ENCODE measurements around the gene SLC4A1AP. TPM values are rescaled to one million over a fixed set of nuclear protein-coding genes. Genes with fewer than 3 reads are reported as not detected.
A peak's percentile ranks its signal among the peaks of the same experiment; 100 is the strongest.

SLC4A1AP gene
- total RNA-seq, 1 experiment from 2014 or later = 19.8 TPM

- H2AFZ ChIP-seq (ENCODE audit: low read depth, low read length, poor library complexity, severe bottlenecking) = no peak overlapping the region
- peaks cover 0 to 28% of the 10 kb centered on the region in 2 experiments; a peak in 2 of 4 replicates for H3K4me1 ChIP-seq (ENCODE audit: control insufficient read depth in 1 of 2, insufficient read depth in 2 of 2, low read length in 2 of 2)
- no peaks in the 10 kb centered on the region for H4K20me1 ChIP-seq (ENCODE audit: insufficient read depth)
- no peak overlapping the region for H3K4me3 ChIP-seq (replicated peaks in 1 of 2; ENCODE audit: low read depth in 1 of 2, low read length in 2 of 2)
- no peaks in the 10 kb centered on the region for H3K79me2 ChIP-seq (ENCODE audit: insufficient read depth, low read length)
- no peak overlapping the region for H3K27ac ChIP-seq (ENCODE audit: low read depth, low read length)
- H3K27me3 ChIP-seq (ENCODE audit: insufficient read depth, low read length) = no peaks in the 10 kb centered on the region
- no peak for ATAC-seq
- H3K9me2 ChIP-seq (ENCODE audit: insufficient read depth) = no peaks in the 10 kb centered on the region
- DNase-seq (ENCODE audit: low read depth, low spot score) = no peak
- BruUV-seq (replicated peaks) = no TSS peak
- H3K4me2 ChIP-seq (ENCODE audit: low read length) = no peak overlapping the region
- CTCF ChIA-PET = interaction anchor here (1.0 kb wide), 1 partner anchor 22 kb away, joined by 3 read pairs; no protein-coding TSS in a partner anchor
- H3K36me3 ChIP-seq (ENCODE audit: control insufficient read depth in 1 of 2, insufficient read depth in 2 of 2, low read length in 2 of 2) = no peaks in the 10 kb centered on the region
- POLR2A ChIA-PET = no interaction called here
- H3K9me3 ChIP-seq (ENCODE audit: control insufficient read depth in 1 of 2, insufficient read depth in 1 of 2, low read depth in 1 of 2, low read length in 2 of 2) = no peaks in the 10 kb centered on the region
- RAD21 ChIA-PET (ENCODE audit: low non-redundant PET in 1 of 2, low total read pairs in 2 of 2, uncharacterized antibody in 2 of 2, unreplicated experiment in 2 of 2) = no interaction called here
- intact Hi-C loops (cut with micrococcal nuclease) = no loop called here
- no peak overlapping the region for H3K9ac ChIP-seq (ENCODE audit: low read length)
- no peak for TF ChIP-seq SIN3A (IDR thresholded peaks at IDR 0.05; ENCODE audit: low read depth)
- TF ChIP-seq YY1 (IDR thresholded peaks at IDR 0.05; ENCODE audit: extremely low read depth, insufficient replicate concordance, low read depth, low read length) = no peak
Observed at GRCh38 chr2:27728081-27728858, 64.6 kb downstream of the SLC4A1AP start.

DNA sequence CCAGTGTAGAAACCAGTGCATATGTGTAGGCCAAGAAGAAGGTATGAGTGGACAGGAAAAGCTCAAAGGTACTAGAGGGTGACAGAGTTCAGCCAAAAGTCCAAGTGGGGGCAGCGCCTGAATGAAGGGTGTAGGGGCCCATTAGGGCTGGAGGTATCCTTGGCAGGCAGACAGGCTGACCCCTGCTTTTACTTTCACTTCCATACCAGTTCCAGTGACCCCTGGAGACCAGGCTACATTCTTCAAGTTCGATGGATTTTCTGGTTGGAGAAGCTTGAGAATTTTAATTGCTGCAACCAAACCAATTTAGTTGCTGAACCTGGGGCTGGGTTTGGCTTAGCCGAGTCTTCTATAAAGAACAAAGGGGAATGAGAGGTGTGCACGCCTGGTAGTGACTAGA lies 65.5 kb downstream of the SLC4A1AP start:
- H4K20me1 ChIP-seq (ENCODE audit: insufficient read depth) = no peaks in the 10 kb centered on the region
- no peaks in the 10 kb centered on the region for H3K9me2 ChIP-seq (ENCODE audit: insufficient read depth)
- H3K4me1 ChIP-seq (ENCODE audit: control insufficient read depth in 1 of 2, insufficient read depth in 2 of 2, low read length in 2 of 2) = peaks cover 0 to 19% of the 10 kb centered on the region in 2 experiments; a peak in 1 of 4 replicates
- H3K4me2 ChIP-seq (ENCODE audit: low read length) = no peak overlapping the region
- no peaks in the 10 kb centered on the region for H3K27me3 ChIP-seq (ENCODE audit: insufficient read depth, low read length)
- no peak for DNase-seq (ENCODE audit: low read depth, low spot score)
- H2AFZ ChIP-seq (ENCODE audit: low read depth, low read length, poor library complexity, severe bottlenecking) = no peak overlapping the region
- intact Hi-C loops (cut with micrococcal nuclease) = no loop called here
- H3K27ac ChIP-seq (ENCODE audit: low read depth, low read length) = no peak overlapping the region
- H3K36me3 ChIP-seq (ENCODE audit: control insufficient read depth in 1 of 2, insufficient read depth in 2 of 2, low read length in 2 of 2) = no peaks in the 10 kb centered on the region
- peak; percentile 33 for ATAC-seq
- ChIA-PET RAD21 (ENCODE audit: low non-redundant PET in 1 of 2, low total read pairs in 2 of 2, uncharacterized antibody in 2 of 2, unreplicated experiment in 2 of 2) (no interaction called here), POLR2A (no interaction called here), CTCF (no interaction called here)
- H3K4me3 ChIP-seq (replicated peaks in 1 of 2; ENCODE audit: low read depth in 1 of 2, low read length in 2 of 2) = no peak overlapping the region
- no peaks in the 10 kb centered on the region for H3K79me2 ChIP-seq (ENCODE audit: insufficient read depth, low read length)
- TF ChIP-seq SRF (IDR thresholded peaks at IDR 0.05; ENCODE audit: low read depth) (no peak), RAD21 (IDR thresholded peaks at IDR 0.05; ENCODE audit: low read depth) (no peak), SP1 (IDR thresholded peaks at IDR 0.05; ENCODE audit: low read depth) (no peak), POLR2AphosphoS5 (IDR thresholded peaks at IDR 0.05; ENCODE audit: low read depth, low read length) (no peak)
- TF ChIP-seq, protein P1, sequence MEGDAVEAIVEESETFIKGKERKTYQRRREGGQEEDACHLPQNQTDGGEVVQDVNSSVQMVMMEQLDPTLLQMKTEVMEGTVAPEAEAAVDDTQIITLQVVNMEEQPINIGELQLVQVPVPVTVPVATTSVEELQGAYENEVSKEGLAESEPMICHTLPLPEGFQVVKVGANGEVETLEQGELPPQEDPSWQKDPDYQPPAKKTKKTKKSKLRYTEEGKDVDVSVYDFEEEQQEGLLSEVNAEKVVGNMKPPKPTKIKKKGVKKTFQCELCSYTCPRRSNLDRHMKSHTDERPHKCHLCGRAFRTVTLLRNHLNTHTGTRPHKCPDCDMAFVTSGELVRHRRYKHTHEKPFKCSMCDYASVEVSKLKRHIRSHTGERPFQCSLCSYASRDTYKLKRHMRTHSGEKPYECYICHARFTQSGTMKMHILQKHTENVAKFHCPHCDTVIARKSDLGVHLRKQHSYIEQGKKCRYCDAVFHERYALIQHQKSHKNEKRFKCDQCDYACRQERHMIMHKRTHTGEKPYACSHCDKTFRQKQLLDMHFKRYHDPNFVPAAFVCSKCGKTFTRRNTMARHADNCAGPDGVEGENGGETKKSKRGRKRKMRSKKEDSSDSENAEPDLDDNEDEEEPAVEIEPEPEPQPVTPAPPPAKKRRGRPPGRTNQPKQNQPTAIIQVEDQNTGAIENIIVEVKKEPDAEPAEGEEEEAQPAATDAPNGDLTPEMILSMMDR (IDR thresholded peaks at IDR 0.05 in 2 of 3, conservative IDR thresholded peaks at IDR 0.05 in 1 of 3; ENCODE audit: borderline replicate concordance in 1 of 3, insufficient read depth in 1 of 3, low read depth in 2 of 3, low read length in 2 of 3) = no peak
- BruUV-seq (replicated peaks) = no TSS peak
- no peak overlapping the region for H3K9ac ChIP-seq (ENCODE audit: low read length)
- H3K9me3 ChIP-seq (ENCODE audit: control insufficient read depth in 1 of 2, insufficient read depth in 1 of 2, low read depth in 1 of 2, low read length in 2 of 2) = no peaks in the 10 kb centered on the region

Data from HCT116 (cell line).